Stimulated activated naive B cell treated with anti-CD40 and anti-IgM and Interleukin-4, amounts not matched to agents 10 μg/mL and 1 μg/mL and 100 μg/mL, for 72 hours (primary cell): ENCODE data around the gene FNDC11.
"Not testable (repeated sequence)": the region's sequence is repeated elsewhere in the genome, so short reads cannot be mapped to it uniquely, and the experiment has no call there.

Source experiments
- ATAC-seq, 2 donors: fragments of 150-1000 bp; cut with Tn5 transposase; replicated peaks; 2 replicates each; pipeline ENCODE4 v1.10.0; 2021; ENCODE audit warnings: moderate library complexity in 1 of 2
- DNase-seq: peaks from one replicate; pipeline ENCODE4 v3.0.0; 2021
- H3K27ac Mint-ChIP-seq: one replicate; pipeline ENCODE4 v1.8.0; 2022; ENCODE audit warnings: mild to moderate bottlenecking, mixed read lengths
- H3K27me3 Mint-ChIP-seq, 2 donors: one replicate each; pipeline ENCODE4 v1.8.0; 2022; ENCODE audit warnings: mixed read lengths in 2 of 2
- H3K36me3 Mint-ChIP-seq, 2 donors: one replicate each; pipeline ENCODE4 v1.8.0; 2022; ENCODE audit warnings: mixed read lengths in 2 of 2, mild to moderate bottlenecking in 1 of 2
- H3K4me1 Mint-ChIP-seq, 2 donors: one replicate each; pipeline ENCODE4 v1.8.0; 2022; ENCODE audit warnings: mixed read lengths in 2 of 2, mild to moderate bottlenecking in 1 of 2
- H3K4me3 Mint-ChIP-seq, 2 donors: one replicate each; pipeline ENCODE4 v1.8.0; 2022; ENCODE audit warnings: mild to moderate bottlenecking in 2 of 2, mixed read lengths in 2 of 2, moderate library complexity in 1 of 2
- H3K9me3 Mint-ChIP-seq, 2 donors: one replicate each; pipeline ENCODE4 v1.8.0; 2022; ENCODE audit warnings: mixed read lengths in 2 of 2, mild to moderate bottlenecking in 1 of 2

FNDC11 gene

DNA sequence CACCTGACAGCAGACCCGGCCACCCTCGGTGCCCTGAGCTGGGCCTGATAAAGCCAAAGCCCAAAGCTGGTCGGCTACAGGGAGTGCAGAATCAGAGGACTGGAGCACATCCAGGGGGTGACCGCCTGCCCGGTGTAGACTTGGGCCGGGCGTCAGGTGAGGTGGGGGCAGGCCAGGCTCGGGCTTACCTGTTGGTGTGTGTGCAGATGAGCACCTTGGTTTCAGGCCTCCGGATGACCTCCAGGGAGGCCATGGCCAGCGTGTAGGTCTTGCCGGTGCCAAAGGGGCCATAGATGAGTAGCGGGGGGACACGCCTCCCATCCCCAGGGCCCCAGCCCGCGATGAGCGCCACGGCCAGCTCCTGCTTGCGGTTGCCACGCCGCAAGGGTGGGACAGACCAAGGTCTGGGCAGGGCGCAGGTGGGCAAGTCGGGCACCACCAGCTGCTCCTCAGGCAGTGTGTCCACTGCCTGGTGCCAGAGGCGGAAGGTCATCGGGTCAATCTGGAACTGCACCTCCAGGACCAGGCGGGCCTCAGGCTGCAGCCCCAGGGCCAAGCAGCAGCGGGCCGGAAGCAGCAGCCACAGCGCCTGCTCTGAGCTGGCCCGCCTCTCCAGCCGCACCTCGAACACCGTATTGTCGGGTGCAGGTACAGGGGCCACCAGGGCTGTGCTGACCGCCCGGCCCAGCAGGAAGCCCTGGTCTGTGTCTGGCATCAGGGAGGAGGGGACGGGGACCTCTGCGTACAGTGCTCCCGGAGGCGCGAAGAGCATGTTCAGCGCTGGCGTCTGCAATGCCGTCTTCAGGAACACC lies 14.4 kb downstream of the FNDC11 start:
- H3K27me3 Mint-ChIP-seq = no peaks in the 10 kb centered on the region
- ATAC-seq (peak; percentile 17 to 19), DNase-seq (no peak)
- peaks cover 19 to 20% of the 10 kb centered on the region in 2 donors for H3K36me3 Mint-ChIP-seq
- H3K27ac Mint-ChIP-seq = peak overlapping the region; percentile 92
- no peaks in the 10 kb centered on the region for H3K9me3 Mint-ChIP-seq
- H3K4me1 Mint-ChIP-seq = peaks cover 27 to 33% of the 10 kb centered on the region in 2 donors
- peak overlapping the region; percentile 75 to 78 for H3K4me3 Mint-ChIP-seq

DNA sequence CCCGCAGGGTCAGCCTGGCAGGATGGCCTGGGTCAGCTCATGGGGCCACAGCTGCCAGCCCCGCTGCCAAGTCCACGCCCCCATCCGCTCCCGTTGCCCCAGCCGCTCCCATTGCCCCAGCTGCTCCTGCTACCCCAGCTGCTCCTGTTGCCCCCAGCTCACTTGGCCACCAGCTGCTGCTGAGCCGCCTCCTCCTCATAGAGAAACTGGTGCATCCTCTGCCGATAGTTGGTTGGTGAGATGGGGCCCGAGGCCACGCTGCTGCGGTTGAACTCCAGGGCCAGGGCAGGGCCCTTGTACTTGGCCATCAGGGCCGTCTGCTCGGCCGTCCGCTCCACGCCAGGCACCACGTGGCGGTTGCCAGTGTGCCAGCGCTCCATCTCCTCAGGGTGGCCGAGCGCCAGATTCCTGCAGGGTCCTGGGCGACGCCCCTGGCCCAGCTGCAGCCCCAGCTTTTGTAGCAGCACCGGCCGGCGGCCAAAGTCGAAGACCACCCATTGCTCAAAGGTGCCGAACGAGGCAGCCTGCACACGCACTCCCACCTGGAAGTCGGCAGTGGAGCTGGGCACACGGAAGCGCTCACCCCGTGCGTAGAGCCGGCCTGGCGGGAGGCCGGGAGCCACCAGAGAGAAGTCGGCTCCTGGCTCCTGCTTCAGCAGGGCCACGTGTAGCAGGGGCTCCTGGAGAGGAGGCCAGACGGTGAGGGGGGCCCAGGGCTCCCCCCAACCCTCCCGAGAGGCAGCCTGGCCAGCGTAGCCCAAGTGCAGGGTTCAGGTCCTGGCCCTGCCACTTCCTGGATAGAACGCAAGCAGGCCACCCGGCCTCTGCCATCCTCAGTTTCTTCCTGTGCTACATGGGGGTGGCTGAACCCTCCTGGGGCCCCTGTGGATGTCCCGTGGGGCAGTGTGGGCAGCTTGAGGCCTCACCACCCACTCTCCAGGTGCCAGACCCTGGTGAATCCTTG lies 15.3 kb downstream of the FNDC11 start:
- peaks cover 15 to 16% of the 10 kb centered on the region in 2 donors for H3K36me3 Mint-ChIP-seq

DNA sequence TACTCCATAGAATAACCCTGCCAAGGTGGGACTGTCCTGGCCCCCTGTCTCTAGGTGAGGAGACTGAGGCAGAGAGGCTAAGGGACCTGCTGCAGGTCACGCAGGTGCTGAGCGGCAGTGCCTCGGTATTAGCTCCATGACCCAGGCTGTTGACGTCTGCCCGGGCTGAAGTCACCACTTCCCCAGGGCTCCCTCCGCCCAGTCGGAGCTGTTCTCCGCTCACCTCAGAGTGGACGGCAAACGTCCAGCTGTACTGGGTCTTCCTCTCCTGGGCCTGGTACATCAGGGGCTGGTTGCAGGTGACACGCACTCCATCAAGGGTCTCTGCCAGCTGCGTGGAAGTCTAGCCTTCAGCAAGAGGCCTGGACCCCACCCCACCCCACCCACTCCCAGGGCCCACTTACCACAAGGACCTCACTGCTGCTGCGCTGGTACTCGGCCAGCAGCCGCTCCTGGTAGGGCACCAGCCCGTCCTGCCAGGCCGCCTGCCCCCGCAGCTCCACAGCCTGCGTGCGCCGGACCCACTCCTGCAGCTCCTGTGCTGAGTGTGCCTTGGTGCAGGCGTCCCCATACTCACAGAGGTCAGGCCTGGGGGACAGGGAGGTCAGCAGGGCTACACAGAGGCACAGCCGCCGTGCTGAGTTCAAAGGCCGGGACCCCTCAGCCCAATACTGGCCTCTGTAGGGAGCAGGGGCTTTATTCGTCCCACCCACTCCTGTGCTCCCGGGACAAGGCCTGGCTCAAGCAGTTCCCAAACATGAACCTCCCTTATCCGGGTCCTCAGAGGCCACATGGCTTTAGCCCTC lies 16.5 kb downstream of the FNDC11 start:
- DNase-seq (no peak), ATAC-seq (no peak)
- no peaks in the 10 kb centered on the region for H3K27me3 Mint-ChIP-seq
- peaks cover 12 to 14% of the 10 kb centered on the region in 2 donors for H3K36me3 Mint-ChIP-seq
- no peak overlapping the region for H3K4me3 Mint-ChIP-seq
- H3K27ac Mint-ChIP-seq = no peak overlapping the region
- no peaks in the 10 kb centered on the region for H3K9me3 Mint-ChIP-seq
- peaks cover 28 to 36% of the 10 kb centered on the region in 2 donors for H3K4me1 Mint-ChIP-seq

More for the DNA sequence above, 15.3 kb downstream of the FNDC11 start:
- Mint-ChIP-seq H3K27ac (peak overlapping the region; percentile 2), H3K4me3 (peak overlapping the region; percentile 41 to 53), H3K4me1 (peaks cover 28 to 36% of the 10 kb centered on the region in 2 donors), H3K9me3 (no peaks in the 10 kb centered on the region), H3K27me3 (no peaks in the 10 kb centered on the region)
- ATAC-seq (no peak), DNase-seq (no peak)

DNA sequence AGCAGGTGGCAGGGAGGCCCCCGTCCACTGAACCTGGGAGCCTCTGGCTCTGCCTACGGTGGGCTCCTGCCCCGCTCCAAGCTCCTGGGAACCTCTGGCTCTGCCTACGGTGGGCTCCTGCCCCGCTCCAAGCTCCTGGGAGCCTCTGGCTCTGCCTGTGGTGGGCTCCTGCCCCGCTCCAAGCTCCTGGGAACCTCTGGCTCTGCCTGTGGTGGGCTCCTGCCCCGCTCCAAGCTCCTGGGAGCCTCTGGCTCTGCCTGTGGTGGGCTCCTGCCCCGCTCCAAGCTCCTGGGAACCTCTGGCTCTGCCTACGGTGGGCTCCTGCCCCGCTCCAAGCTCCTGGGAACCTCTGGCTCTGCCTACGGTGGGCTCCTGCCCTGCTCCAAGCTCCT lies 17.1 kb downstream of the FNDC11 start:
- peaks cover 25 to 36% of the 10 kb centered on the region in 2 donors for H3K4me1 Mint-ChIP-seq
- ATAC-seq, H3K36me3 Mint-ChIP-seq, H3K27me3 Mint-ChIP-seq, H3K27ac Mint-ChIP-seq, DNase-seq, H3K9me3 Mint-ChIP-seq, H3K4me3 Mint-ChIP-seq: not testable (repeated sequence)

DNA sequence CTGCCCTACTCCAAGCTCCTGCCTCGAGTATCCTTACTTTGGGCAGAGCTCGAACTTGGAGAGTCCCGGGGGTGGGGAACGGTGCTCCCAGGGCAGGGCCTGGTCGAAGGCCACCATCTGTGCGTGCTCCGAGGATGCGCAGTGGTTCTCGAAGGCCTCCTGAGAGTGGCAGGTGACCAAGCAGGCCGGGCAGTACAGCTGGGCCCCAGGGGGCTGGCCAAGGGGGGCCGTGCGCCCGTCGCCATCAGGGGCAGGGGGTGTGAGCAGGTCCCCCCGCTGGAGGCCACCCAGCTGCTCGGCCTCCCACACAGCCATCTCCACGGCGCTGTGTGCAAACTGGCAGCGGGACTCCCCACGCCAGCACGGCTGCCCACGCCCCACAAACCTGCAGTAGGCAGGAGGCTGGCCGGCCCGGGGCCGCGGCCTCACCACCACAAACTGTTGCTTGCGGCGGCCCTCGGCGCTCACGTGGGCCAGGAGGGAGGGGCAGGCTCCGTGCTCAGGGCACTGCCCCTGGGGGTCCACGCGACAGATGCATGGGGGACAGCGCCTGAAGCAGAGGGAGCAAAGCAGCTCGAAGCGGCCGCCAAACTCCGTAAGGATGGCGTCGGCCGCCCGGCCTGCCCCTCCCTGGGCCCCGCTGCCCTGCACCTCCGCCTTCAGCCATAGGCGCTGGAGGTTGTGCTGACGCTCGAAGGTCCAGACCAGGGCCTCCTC lies 18.3 kb downstream of the FNDC11 start:
- H3K9me3 Mint-ChIP-seq = no peaks in the 10 kb centered on the region
- no peak overlapping the region for H3K4me3 Mint-ChIP-seq
- DNase-seq = no peak
- H3K27me3 Mint-ChIP-seq = peaks cover 3 to 5% of the 10 kb centered on the region in 2 donors
- no peak for ATAC-seq
- H3K4me1 Mint-ChIP-seq = peaks cover 23 to 32% of the 10 kb centered on the region in 2 donors
- no peak overlapping the region for H3K27ac Mint-ChIP-seq
- peaks cover 2 to 4% of the 10 kb centered on the region in 2 donors for H3K36me3 Mint-ChIP-seq

DNA sequence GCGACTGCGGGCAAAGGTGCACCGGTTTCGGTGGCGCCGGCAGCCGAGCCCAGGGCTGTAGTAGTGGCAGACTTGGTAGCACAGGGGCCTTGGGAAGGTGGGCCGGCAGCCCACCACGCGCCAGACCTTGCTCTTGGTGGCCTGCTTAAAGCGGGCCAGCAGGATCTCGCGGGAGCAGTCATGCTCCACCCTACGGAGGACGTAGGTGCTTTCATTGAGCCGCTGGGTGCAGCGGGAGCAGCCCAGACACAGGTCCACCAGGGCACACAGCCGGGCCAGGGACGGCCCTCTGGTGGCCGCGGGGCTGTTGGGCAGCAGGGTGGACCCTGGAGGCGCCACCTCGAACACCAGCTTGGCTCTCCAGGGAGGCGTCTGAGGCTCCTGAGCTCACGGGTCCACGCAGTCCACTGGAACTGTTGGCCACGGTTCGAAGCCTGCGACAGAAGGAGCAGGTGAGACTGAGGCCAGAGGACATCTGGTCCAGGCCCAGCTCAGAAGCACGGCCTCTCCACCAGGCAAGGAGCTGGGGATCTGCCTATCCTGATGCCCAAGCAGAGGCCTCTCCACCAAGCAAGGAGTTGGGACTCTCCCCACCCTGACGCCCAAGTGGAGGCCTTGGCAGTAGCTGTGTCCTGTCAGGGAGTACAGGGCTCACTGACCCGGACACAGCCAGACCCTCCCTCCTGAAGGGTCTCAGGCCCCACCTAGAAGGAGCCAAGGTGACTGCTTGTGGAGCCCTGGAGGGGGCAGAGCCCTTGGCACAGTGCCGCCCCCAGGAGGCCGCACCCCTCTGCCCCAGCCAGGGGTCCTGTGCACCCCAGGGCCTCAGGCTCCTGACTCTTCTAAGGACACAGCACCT lies 19.1 kb downstream of the FNDC11 start:
- no peaks in the 10 kb centered on the region for H3K9me3 Mint-ChIP-seq
- ATAC-seq (no peak), DNase-seq (no peak)
- peaks cover 16 to 24% of the 10 kb centered on the region in 2 donors for H3K4me1 Mint-ChIP-seq
- peak overlapping the region; percentile 93 for H3K27ac Mint-ChIP-seq
- peak overlapping the region; percentile 89 to 92 for H3K4me3 Mint-ChIP-seq
- peaks cover 3 to 5% of the 10 kb centered on the region in 2 donors for H3K27me3 Mint-ChIP-seq
- H3K36me3 Mint-ChIP-seq = peaks cover 0 to 1% of the 10 kb centered on the region in 2 donors

DNA sequence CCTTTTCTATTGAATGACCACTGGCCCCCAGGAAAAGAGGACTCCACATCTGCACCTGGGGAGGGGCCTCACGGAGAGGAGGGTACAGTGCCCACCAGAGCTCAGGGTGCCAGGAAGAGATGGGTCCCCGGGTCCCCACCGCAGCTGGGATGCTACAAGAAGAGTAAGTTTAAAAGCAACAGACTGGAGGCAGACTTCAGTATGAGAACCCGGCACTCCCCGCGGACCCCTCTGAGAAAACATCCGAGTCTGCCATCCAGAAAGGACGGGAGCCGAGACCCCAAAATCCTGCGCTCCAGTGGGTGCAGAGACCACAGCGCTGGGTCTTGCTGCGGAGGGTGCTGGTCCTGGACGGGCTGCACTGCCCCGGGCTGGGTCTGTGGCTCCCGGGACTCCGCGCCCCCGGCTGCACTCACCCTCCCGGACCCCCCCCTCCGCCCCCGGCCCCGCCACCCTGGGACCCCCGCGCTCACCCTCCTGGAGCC lies 19.7 kb downstream of the FNDC11 start:
- peaks cover 3 to 10% of the 10 kb centered on the region in 2 donors for H3K27me3 Mint-ChIP-seq
- peaks cover 0 to 1% of the 10 kb centered on the region in 2 donors for H3K36me3 Mint-ChIP-seq
- no peaks in the 10 kb centered on the region for H3K9me3 Mint-ChIP-seq
- peak overlapping the region; percentile 89 to 92 for H3K4me3 Mint-ChIP-seq
- ATAC-seq (peak; percentile 19 to 31), DNase-seq (no peak)
- peaks cover 13 to 17% of the 10 kb centered on the region in 2 donors for H3K4me1 Mint-ChIP-seq
- peak overlapping the region; percentile 93 for H3K27ac Mint-ChIP-seq

DNA sequence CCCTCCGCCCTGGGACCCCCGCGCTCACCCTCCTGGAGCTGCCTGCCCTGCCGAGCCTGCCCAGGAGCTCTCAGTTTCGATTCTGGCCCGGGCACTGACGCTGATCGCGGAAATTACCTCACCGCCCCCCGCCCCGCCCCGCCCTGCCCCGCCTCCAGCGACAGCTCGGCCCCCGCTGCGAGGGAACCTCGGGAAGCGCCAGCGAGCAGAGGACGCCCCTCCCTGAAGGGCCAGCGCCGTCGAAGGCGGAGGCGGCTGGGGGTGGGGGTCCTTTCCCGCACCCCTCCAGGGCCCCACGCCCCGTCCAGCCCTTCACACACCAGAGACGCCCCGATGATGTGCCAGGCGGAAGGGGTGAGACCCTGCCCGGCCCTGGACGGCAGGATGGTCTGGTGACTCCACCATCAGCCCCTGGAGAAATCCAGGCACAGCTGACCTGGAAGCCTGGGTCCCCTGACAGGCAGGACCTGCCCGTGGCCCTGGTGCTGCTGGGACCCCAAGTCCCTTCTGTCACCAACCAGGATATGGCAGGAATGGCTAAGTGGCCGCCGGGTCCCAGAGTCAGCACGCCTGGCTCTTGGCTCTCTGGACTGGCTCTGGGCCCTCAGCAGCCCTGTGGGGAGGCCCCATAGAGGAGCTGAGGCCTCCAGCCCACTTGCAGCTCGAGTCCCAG lies 20.3 kb downstream of the FNDC11 start, which contains the start of gene HELZ2:
TSS of gene HELZ2 (minus strand) at position 84 of the 673 bp plus-strand sequence. CDS start 1,854 bp downstream, outside the sequence.
- Mint-ChIP-seq H3K27ac (peak within 1 kb of the TSS; percentile 93), H3K27me3 (peaks cover 3 to 10% of the 10 kb centered on the region in 2 donors), H3K9me3 (no peaks in the 10 kb centered on the region), H3K4me3 (peak within 1 kb of the TSS; percentile 89 to 92), H3K4me1 (peaks cover 8 to 11% of the 10 kb centered on the region in 2 donors), H3K36me3 (peaks cover 0 to 1% of the 10 kb centered on the region in 2 donors)
- ATAC-seq (peak; percentile 92), DNase-seq (no peak)

DNA sequence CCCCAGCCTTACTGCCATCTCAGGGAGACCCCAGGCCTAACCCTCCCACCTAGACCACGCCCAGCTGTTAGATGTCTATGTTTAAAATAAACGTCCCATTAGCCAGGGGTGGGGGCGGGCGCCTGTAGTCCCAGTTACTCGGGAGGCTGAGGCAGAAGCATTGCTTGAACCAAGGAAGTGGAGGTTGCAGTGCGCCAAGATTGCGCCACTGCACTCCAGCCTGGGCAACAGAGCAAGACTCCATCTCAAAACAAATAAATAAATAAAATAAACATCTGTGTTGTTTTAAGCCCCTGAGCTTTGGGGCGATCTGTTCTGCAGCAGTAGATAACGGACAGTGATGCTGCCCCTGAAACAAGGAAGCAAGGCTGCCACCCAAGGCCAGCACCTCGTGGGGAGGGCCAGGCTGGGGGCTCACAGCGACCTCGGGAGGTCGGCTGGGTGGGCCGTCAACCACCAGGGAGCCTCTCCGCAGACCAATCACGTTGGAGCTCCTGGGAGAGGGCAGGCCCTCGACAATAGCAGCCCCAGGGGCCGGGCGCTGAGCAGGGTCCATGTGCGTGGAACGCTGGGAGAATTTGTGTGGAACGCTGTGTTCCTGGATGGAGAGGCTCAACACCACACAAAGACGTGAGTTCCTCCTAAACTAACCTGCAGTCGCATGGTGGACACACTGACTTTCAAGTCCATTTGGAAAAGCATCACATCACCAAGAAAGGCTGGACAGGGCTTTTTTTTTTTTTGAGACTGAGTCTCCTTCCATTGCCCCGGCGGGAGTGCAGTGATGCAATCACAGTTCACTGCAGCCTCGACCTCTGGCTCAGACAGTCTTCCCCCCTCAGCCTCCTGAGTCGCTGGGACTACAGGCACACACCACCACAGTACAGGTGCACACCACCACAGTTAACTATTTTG lies 21.1 kb downstream of the FNDC11 start:
- Mint-ChIP-seq H3K4me3 (peak overlapping the region; percentile 79 to 89), H3K27ac (peak overlapping the region; percentile 25), H3K4me1 (peaks cover 4% of the 10 kb centered on the region in 2 donors), H3K36me3 (peaks cover 0 to under 1% of the 10 kb centered on the region in 2 donors), H3K27me3 (peaks cover 3 to 10% of the 10 kb centered on the region in 2 donors), H3K9me3 (no peaks in the 10 kb centered on the region)
- ATAC-seq (no peak), DNase-seq (no peak)

DNA sequence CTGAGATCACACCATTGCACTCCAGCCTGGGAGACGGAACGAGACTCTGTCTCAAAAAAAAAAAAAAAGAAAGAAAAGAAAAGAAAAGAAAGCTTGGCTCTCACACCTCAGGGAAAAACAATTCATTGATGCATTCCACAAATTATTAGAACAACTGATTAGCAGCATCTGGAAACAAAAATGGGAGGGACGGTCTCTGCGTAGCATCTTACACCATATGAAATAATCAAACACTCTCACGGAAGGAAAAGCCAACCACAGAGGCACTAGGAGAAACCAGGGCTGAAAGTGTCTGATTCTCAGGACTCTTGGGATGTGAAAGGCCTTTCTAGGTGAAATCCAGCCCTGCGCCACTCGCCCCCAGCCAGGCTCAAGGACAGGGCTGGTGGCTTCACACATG lies 22.4 kb downstream of the FNDC11 start:
- Mint-ChIP-seq H3K36me3 (no peaks in the 10 kb centered on the region), H3K27ac (no peak overlapping the region), H3K4me1 (peaks cover 11 to 15% of the 10 kb centered on the region in 2 donors), H3K9me3 (no peaks in the 10 kb centered on the region), H3K4me3 (no peak overlapping the region), H3K27me3 (peaks cover 3 to 10% of the 10 kb centered on the region in 2 donors)
- ATAC-seq (no peak), DNase-seq (no peak)

DNA sequence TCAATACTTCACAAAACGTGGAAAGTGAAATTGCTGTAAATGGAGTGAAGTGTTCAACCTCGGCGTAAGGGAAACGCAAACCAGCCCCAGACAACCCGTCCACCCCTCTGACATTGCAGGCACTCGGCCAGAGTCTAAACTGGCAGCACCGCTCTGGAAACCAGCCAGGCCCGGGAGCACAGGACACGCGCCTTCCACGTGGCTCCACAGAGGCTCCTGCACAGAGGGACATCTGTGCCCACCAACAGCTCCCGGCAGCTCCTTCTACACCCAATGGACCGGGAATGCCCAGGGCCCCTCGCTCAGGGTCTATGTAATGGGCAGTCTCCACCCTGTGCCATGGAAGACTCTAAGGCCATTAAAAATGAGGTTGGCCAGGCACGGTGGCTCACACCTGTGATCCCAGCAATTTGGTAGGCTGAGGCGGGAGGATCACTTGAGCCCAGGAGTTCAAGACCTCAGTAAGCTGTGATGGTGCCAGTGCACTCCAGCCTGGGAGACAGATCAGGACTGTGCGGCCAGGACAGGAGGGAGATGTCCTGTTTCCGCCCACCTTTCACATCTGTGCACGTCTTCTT lies 23.4 kb downstream of the FNDC11 start:
- DNase-seq (no peak), ATAC-seq (no peak)
- H3K27me3 Mint-ChIP-seq = peaks cover 3 to 10% of the 10 kb centered on the region in 2 donors
- H3K4me1 Mint-ChIP-seq = peaks cover 11 to 15% of the 10 kb centered on the region in 2 donors
- no peaks in the 10 kb centered on the region for H3K36me3 Mint-ChIP-seq
- no peaks in the 10 kb centered on the region for H3K9me3 Mint-ChIP-seq
- no peak overlapping the region for H3K4me3 Mint-ChIP-seq
- no peak overlapping the region for H3K27ac Mint-ChIP-seq
